Ishikawa (cell line): ENCODE measurements around the gene HABP2.

Source experiments
- CEBPB ChIP-seq: IDR thresholded peaks from 2 replicates; pipeline ENCODE4 v1.6.1; 2012
- CREB1 ChIP-seq: IDR thresholded peaks from 2 replicates; pipeline ENCODE4 v1.6.1; 2012; ENCODE audit warnings: low read depth
- EGR1 ChIP-seq: IDR thresholded peaks from 2 replicates; pipeline ENCODE4 v1.6.1; 2012
- EP300 ChIP-seq: IDR thresholded peaks from 2 replicates; pipeline ENCODE4 v1.6.1; 2012; ENCODE audit warnings: borderline replicate concordance
- FOXM1 ChIP-seq: IDR thresholded peaks from 2 replicates; pipeline ENCODE4 v1.6.1; 2012; ENCODE audit warnings: low read depth, borderline replicate concordance
- MAX ChIP-seq: IDR thresholded peaks from 2 replicates; pipeline ENCODE4 v1.6.1; 2012
- NFIC ChIP-seq: IDR thresholded peaks from 2 replicates; pipeline ENCODE4 v1.6.1; 2012
- RAD21 ChIP-seq: IDR thresholded peaks from 2 replicates; pipeline ENCODE4 v1.6.1; 2012; ENCODE audit warnings: low read depth
- REST ChIP-seq: IDR thresholded peaks from 2 replicates; pipeline ENCODE4 v1.6.1; 2012; ENCODE audit warnings: low read depth, mild to moderate bottlenecking
- TAF1 ChIP-seq: IDR thresholded peaks from 2 replicates; pipeline ENCODE4 v1.6.1; 2012; ENCODE audit warnings: low read depth, mild to moderate bottlenecking
- TCF12 ChIP-seq: IDR thresholded peaks from 2 replicates; pipeline ENCODE4 v1.6.1; 2012; ENCODE audit warnings: low read depth
- TEAD4 ChIP-seq: IDR thresholded peaks from 2 replicates; pipeline ENCODE4 v1.6.1; 2012
- USF1 ChIP-seq: IDR thresholded peaks from 2 replicates; pipeline ENCODE4 v1.6.1; 2012
- YY1 ChIP-seq: IDR thresholded peaks from 2 replicates; pipeline ENCODE4 v1.6.1; 2012; ENCODE audit warnings: low read depth
- ZBTB7A ChIP-seq: IDR thresholded peaks from 2 replicates; pipeline ENCODE4 v1.6.1; 2012; ENCODE audit warnings: low read depth

The HABP2 gene

DNA sequence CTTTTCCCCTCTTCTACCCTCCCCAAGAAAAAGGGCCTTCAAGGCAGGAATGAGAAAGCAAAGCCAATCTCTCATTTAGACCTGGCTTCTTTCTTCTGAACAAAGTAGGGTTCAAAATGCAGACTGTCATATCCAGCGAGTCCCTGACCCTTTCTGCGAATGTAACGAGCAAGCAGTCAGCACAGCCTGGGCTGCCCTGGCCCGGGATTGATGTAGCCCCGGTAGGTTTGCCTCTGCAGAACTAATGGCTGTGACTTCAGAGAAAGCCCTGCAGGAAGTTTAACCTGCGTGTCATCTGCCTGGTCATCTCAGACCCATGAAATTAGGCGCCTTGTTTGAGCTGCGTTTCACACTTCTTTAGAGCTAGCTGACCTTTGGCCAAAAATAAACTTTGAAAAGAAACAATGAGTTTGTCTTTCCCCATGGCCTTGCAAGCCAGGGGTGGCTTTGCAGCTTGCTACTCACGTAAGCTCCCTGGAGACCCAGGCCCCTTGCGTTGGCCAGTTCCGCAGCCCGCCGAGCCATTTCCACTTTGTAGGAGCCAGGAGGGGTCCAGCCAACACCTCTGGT lies 36.4 kb downstream of the HABP2 start:
- TF ChIP-seq EGR1 = no peak
- TF ChIP-seq NFIC = no peak
- TF ChIP-seq TCF12 = no peak
- TF ChIP-seq CEBPB = no peak
- TF ChIP-seq TAF1 = no peak
- no peak for TF ChIP-seq FOXM1

GRCh38 chr10:113590581-113590980 lies 37.7 kb downstream of the HABP2 start:
- TF ChIP-seq RAD21 (no peak), TEAD4 (no peak), CEBPB (no peak), FOXM1 (no peak), TCF12 (no peak), EGR1 (no peak), YY1 (no peak), CREB1 (no peak)

DNA sequence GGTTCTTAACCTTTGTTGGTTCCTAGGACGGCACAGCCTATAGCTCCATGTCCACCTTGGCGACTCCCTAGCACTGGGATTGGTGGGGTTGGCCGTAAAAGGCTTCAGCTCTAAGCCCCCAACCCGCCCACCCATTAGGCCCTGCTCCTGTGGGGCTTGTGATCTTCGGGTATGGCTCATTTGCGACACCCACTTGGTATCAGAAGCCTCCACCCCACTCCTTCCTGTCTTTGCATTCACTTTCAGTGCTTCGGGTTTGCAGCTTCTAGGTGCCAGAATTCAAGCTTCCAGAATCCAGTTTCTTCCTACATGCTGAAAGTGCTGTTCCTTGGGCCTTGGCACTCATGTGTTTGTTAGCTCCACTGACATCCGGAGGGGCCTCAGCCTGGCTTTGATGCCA lies 39.5 kb downstream of the HABP2 start:
- no peak for TF ChIP-seq MAX
- no peak for TF ChIP-seq YY1
- TF ChIP-seq NFIC = no peak
- TF ChIP-seq TAF1 = no peak
- TF ChIP-seq RAD21 = no peak
- TF ChIP-seq EGR1 = no peak
- no peak for TF ChIP-seq EP300
- no peak for TF ChIP-seq CREB1
- TF ChIP-seq CEBPB = no peak
- TF ChIP-seq ZBTB7A = no peak
- no peak for TF ChIP-seq USF1
- no peak for TF ChIP-seq FOXM1
- TF ChIP-seq REST = no peak
- TF ChIP-seq TEAD4 = no peak
- no peak for TF ChIP-seq TCF12

DNA sequence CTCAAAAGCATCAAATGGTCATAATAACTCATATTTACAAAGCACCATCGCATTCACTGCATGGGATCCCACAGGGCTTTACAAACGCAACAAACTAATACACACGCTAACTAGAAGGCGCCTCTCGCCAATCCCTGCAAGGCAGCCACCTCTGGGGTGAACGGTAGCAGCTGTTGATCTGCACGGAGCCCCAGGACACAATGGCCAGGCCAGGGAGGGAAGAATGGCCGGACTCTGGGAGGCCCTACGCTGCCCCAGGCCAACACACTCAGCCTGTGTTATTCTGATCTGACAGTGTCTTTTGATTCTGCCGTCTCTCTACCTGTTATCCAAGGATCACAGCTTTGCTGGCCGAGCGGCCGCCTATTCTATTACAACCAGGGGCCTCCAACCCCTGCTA lies 41.8 kb downstream of the HABP2 start:
- no peak for TF ChIP-seq TAF1
- no peak for TF ChIP-seq FOXM1
- TF ChIP-seq ZBTB7A = no peak
- no peak for TF ChIP-seq EGR1
- no peak for TF ChIP-seq NFIC
- no peak for TF ChIP-seq TCF12
- TF ChIP-seq RAD21 = no peak
- TF ChIP-seq EP300 = no peak
- TF ChIP-seq REST = no peak
- no peak for TF ChIP-seq CREB1
- no peak for TF ChIP-seq USF1
- no peak for TF ChIP-seq CEBPB
- TF ChIP-seq TEAD4 = no peak
- TF ChIP-seq MAX = no peak

GRCh38 chr10:113600569-113600968 lies 47.7 kb downstream of the HABP2 start:
- TF ChIP-seq EGR1 = no peak
- TF ChIP-seq REST = no peak
- TF ChIP-seq FOXM1 = no peak
